HCT116 (cell line): ENCODE measurements around the gene IRF3. TPM values are rescaled to one million over a fixed set of nuclear protein-coding genes. Genes with fewer than 3 reads are reported as not detected.

Source experiments
- ATAC-seq: fragments of 200-7000 bp; cut with Tn5 transposase; 2 replicates; pipeline ENCODE4 v1.9.1; 2020; ENCODE audit warnings: mild to moderate bottlenecking, moderate library complexity
- BruUV-seq: library from RNA; stranded (reverse); fragments of 400-500 nt; replicated peaks from 2 replicates; lab custom pipeline; 2021; lab: Mats Ljungman, UMichigan
- CTCF ChIA-PET: fragments of 300-600 bp; sonication (Branson Sonifier 250); formaldehyde crosslinking; loops from one replicate; lab custom pipeline; 2021; ENCODE audit warnings: antibody characterized with exemption; lab: Charles Lee
- POLR2A ChIA-PET: fragments of 300-600, 350-600 bp; sonication (Branson Sonifier 250); formaldehyde crosslinking; loops from one replicate; lab custom pipeline; 2021; ENCODE audit warnings: antibody characterized with exemption; lab: Charles Lee
- RAD21 ChIA-PET, 2 experiments: fragments of 300-600 bp; sonication (Branson Sonifier 250); formaldehyde crosslinking; loops; one replicate each; lab custom pipeline; 2023; ENCODE audit warnings: low total read pairs in 2 of 2; ENCODE audit not compliant: uncharacterized antibody in 2 of 2, unreplicated experiment in 2 of 2, low non-redundant PET in 1 of 2; lab: Charles Lee
- DNase-seq: peaks from one replicate; pipeline ENCODE4 v3.0.0-alpha.2; 2010; ENCODE audit warnings: low read depth, low spot score
- H2AFZ ChIP-seq: fragments of 200-600 bp; shearing (Covaris generic), sonication (generic); 2 replicates; pipeline ENCODE4 v1.6.1; 2017; ENCODE audit warnings: low read depth, mixed run types, mixed read lengths, antibody characterized with exemption, low read length; ENCODE audit not compliant: poor library complexity, severe bottlenecking
- H3K27ac ChIP-seq: 2 replicates; pipeline ENCODE4 v1.5.1; 2012; ENCODE audit warnings: low read depth, low read length
- H3K27me3 ChIP-seq: fragments of 200-600 bp; sonication (generic); 2 replicates; pipeline ENCODE4 v1.6.1; 2016; ENCODE audit warnings: mixed run types, low read length, mixed read lengths; ENCODE audit not compliant: insufficient read depth
- H3K36me3 ChIP-seq, 2 experiments: fragments of 200-500 bp in 1 of 2; fragments of 200-600 bp in 1 of 2; sonication (Bioruptor generic) in 1 of 2; sonication (generic) in 1 of 2; 2 replicates each; pipeline versions ENCODE4 v1.5.1 to v1.6.1; 2014 to 2016; ENCODE audit warnings: low read length in 2 of 2, inconsistent platforms in 1 of 2, mixed read lengths in 1 of 2, mixed run types in 1 of 2; ENCODE audit not compliant: insufficient read depth in 2 of 2, control insufficient read depth in 1 of 2
- H3K4me1 ChIP-seq, 2 experiments: fragments of 200-600 bp in 1 of 2; sonication (generic) in 1 of 2; 2 replicates each; pipeline versions ENCODE4 v1.5.1 to v1.6.1; 2012 to 2017; ENCODE audit warnings: low read length in 2 of 2, inconsistent platforms in 1 of 2, mild to moderate bottlenecking in 1 of 2, mixed read lengths in 1 of 2, mixed run types in 1 of 2, moderate library complexity in 1 of 2; ENCODE audit not compliant: insufficient read depth in 2 of 2, control insufficient read depth in 1 of 2
- H3K4me2 ChIP-seq: fragments of 200-600 bp; sonication (generic); 2 replicates; pipeline ENCODE4 v1.6.1; 2017; ENCODE audit warnings: mixed run types, low read length, mixed read lengths
- H3K4me3 ChIP-seq, 2 experiments: fragments of 200-600 bp in 1 of 2; sonication (generic) in 1 of 2; replicated peaks in 1 of 2; 2 replicates each; pipeline ENCODE4 v1.5.1; 2011 to 2016; ENCODE audit warnings: low read length in 2 of 2, control low read depth in 1 of 2, low read depth in 1 of 2, mild to moderate bottlenecking in 1 of 2, mixed read lengths in 1 of 2, mixed run types in 1 of 2
- H3K79me2 ChIP-seq: fragments of 200-600 bp; sonication (generic); 2 replicates; pipeline ENCODE4 v1.6.1; 2017; ENCODE audit warnings: mild to moderate bottlenecking, mixed run types, low read length, moderate library complexity, mixed read lengths; ENCODE audit not compliant: insufficient read depth
- H3K9ac ChIP-seq: fragments of 200-600 bp; sonication (generic); 2 replicates; pipeline ENCODE4 v1.6.1; 2016; ENCODE audit warnings: low read length, mixed read lengths
- H3K9me2 ChIP-seq: fragments of 200-600 bp; sonication (generic), shearing (Covaris generic); 2 replicates; pipeline ENCODE4 v1.6.1; 2017; ENCODE audit warnings: mixed run types, mild to moderate bottlenecking, moderate library complexity; ENCODE audit not compliant: insufficient read depth
- H3K9me3 ChIP-seq, 2 experiments: fragments of 200-500 bp in 1 of 2; fragments of 200-600 bp in 1 of 2; sonication (Bioruptor generic) in 1 of 2; sonication (generic) in 1 of 2; 2 replicates each; pipeline ENCODE4 v1.6.1; 2014 to 2017; ENCODE audit warnings: low read length in 2 of 2, mixed read lengths in 2 of 2, inconsistent platforms in 1 of 2, low read depth in 1 of 2, mild to moderate bottlenecking in 1 of 2, mixed run types in 1 of 2, moderate library complexity in 1 of 2; ENCODE audit not compliant: control insufficient read depth in 1 of 2, insufficient read depth in 1 of 2
- H4K20me1 ChIP-seq: fragments of 200-600 bp; sonication (generic), shearing (Covaris generic); 2 replicates; pipeline ENCODE4 v1.6.1; 2017; ENCODE audit warnings: mixed run types, mild to moderate bottlenecking, moderate library complexity; ENCODE audit not compliant: insufficient read depth
- CBX3 ChIP-seq: IDR thresholded peaks from 2 replicates; pipeline ENCODE4 v1.6.1; 2012; ENCODE audit warnings: low read depth
- CEBPB ChIP-seq: IDR thresholded peaks from 2 replicates; pipeline ENCODE4 v1.6.1; 2012; ENCODE audit warnings: low read depth
- FOSL1 ChIP-seq: IDR thresholded peaks from 2 replicates; pipeline ENCODE4 v1.6.1; 2012; ENCODE audit warnings: low read depth
- JUND ChIP-seq: IDR thresholded peaks from 2 replicates; pipeline ENCODE4 v1.6.1; 2012
- MAX ChIP-seq: IDR thresholded peaks from 2 replicates; pipeline ENCODE4 v1.6.1; 2012
- POLR2AphosphoS5 ChIP-seq: IDR thresholded peaks from 2 replicates; pipeline ENCODE4 v1.6.1; 2011; ENCODE audit warnings: mild to moderate bottlenecking, low read depth, low read length, moderate library complexity
- RAD21 ChIP-seq: IDR thresholded peaks from 2 replicates; pipeline ENCODE4 v1.6.1; 2012; ENCODE audit warnings: low read depth, mild to moderate bottlenecking
- YY1 ChIP-seq: IDR thresholded peaks from 2 replicates; pipeline ENCODE4 v1.6.1; 2011; ENCODE audit warnings: low read length, low read depth, moderate library complexity, mild to moderate bottlenecking; ENCODE audit not compliant: insufficient replicate concordance; ENCODE audit errors: extremely low read depth
- intact Hi-C: fragments of 100-400 bp; cut with micrococcal nuclease; formaldehyde crosslinking; loops from 2 replicates; pipeline ENCODE4 v1.10.0; 2022
- microRNA-seq: library from miRNA; unstranded; fragments of <30 nt; microRNA quantifications from one replicate; pipeline ENCODE4, GENCODE V29; 2016; ENCODE audit warnings: borderline number of aligned reads
- total RNA-seq: library from RNA; stranded (reverse); gene quantifications from one replicate; pipeline ENCODE4 v1.2.1, GENCODE V29; 2021; ENCODE audit not compliant: unreplicated experiment
- TF ChIP-seq, protein P1 (sequence below), 3 experiments: fragments of 200-600 bp in 1 of 3; sonication (generic) in 1 of 3; IDR thresholded peaks in 2 of 3; conservative IDR thresholded peaks in 1 of 3; 2 replicates each; pipeline ENCODE4 v1.5.1; 2012 to 2017; ENCODE audit warnings: low read depth in 2 of 3, low read length in 2 of 3, antibody characterized with exemption in 1 of 3, borderline replicate concordance in 1 of 3, control low read depth in 1 of 3, mild to moderate bottlenecking in 1 of 3, mixed read lengths in 1 of 3, mixed run types in 1 of 3, moderate library complexity in 1 of 3; ENCODE audit not compliant: insufficient read depth in 1 of 3

Gene IRF3
- total RNA-seq, 1 experiment from 2014 or later = 129 TPM

DNA sequence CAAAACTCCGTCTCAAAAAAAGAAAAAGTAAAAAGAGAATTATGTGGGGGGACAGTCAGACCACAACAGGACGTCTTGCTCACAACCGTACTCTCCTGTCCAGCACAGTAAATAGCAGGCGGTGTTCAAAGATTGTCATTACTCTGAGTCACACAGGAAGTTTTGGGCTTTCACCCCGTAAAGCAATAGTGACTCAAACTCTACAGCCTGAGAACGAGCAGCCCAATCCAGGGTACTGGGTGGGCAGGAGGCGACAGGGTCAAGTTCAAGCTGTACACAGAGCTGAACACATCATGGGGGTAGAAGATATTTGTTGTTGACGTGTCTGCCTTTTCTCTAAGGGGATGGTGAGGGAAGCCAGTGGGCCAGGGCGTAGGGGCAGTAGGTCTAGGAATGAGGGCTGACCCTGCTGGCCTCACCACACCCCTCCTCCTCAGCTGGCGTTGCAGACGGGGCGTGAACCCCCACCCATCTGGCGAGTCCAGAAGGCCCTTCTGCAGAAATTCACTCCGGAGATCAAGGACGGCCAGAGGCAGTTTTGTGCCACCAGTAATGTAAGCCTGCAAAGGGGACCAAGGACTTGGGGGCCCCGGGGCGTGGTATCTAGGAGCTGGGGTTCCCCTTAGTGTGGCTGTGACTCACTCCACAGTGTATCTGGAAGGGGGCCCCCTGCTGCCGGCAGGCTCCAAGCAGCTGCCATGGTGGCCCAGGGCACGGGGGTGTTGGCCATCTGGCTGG lies 51.4 kb downstream of the IRF3 start (continued):
- no peak for TF ChIP-seq MAX
- no peak for TF ChIP-seq RAD21
- TF ChIP-seq CEBPB = no peak
- TF ChIP-seq FOSL1 = peak; percentile 84
- TF ChIP-seq, all 23 proteins: peak for 5

GRCh38 chr19:49613374-49613773 lies 52.3 kb downstream of the IRF3 start:
- no peaks in the 10 kb centered on the region for H3K9me2 ChIP-seq
- H3K79me2 ChIP-seq = peaks cover 66% of the 10 kb centered on the region
- H3K4me2 ChIP-seq = peak overlapping the region; percentile 69
- POLR2A ChIA-PET = no interaction called here
- no TSS peak for BruUV-seq
- intact Hi-C loops = no loop called here
- TF ChIP-seq POLR2AphosphoS5 (no peak), FOSL1 (peak; percentile 42; the same call in 1 of the 2 replicates), YY1 (no peak), MAX (no peak), CBX3 (no peak), JUND (peak; percentile 19; the same call in 1 of the 2 replicates)
- TF ChIP-seq, protein P1, sequence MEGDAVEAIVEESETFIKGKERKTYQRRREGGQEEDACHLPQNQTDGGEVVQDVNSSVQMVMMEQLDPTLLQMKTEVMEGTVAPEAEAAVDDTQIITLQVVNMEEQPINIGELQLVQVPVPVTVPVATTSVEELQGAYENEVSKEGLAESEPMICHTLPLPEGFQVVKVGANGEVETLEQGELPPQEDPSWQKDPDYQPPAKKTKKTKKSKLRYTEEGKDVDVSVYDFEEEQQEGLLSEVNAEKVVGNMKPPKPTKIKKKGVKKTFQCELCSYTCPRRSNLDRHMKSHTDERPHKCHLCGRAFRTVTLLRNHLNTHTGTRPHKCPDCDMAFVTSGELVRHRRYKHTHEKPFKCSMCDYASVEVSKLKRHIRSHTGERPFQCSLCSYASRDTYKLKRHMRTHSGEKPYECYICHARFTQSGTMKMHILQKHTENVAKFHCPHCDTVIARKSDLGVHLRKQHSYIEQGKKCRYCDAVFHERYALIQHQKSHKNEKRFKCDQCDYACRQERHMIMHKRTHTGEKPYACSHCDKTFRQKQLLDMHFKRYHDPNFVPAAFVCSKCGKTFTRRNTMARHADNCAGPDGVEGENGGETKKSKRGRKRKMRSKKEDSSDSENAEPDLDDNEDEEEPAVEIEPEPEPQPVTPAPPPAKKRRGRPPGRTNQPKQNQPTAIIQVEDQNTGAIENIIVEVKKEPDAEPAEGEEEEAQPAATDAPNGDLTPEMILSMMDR (IDR thresholded peaks at IDR 0.05 in 2 of 3, conservative IDR thresholded peaks at IDR 0.05 in 1 of 3; ENCODE audit: borderline replicate concordance in 1 of 3, insufficient read depth in 1 of 3, low read depth in 2 of 3, low read length in 2 of 3) = no peak
- H3K4me3 ChIP-seq = peak overlapping the region; percentile 10 to 48; a peak in 3 of 4 replicates
- peaks cover 28 to 36% of the 10 kb centered on the region in 2 experiments for H3K4me1 ChIP-seq
- peaks cover 7% of the 10 kb centered on the region; the same call in 1 of the 2 replicates for H4K20me1 ChIP-seq
- peak overlapping the region; percentile 69 for H3K27ac ChIP-seq
- DNase-seq (no peak), ATAC-seq (peak; percentile 49)
- RAD21 ChIA-PET = interaction anchor here in 1 of 2 experiments (0.7 kb wide), 1 partner anchor 10 kb away, joined by 3 read pairs; no protein-coding TSS in a partner anchor
- peak overlapping the region; percentile 43 for H3K9ac ChIP-seq
- H3K27me3 ChIP-seq = no peaks in the 10 kb centered on the region
- H2AFZ ChIP-seq = no peak overlapping the region
- H3K9me3 ChIP-seq = no peaks in the 10 kb centered on the region
- H3K36me3 ChIP-seq = peaks cover 22 to 27% of the 10 kb centered on the region in 2 experiments; a peak in 3 of 4 replicates
- CTCF ChIA-PET = no interaction called here

Small RNA genes lying within 50 kb of the gene (microRNA-seq; reads per million reads assigned to microRNA genes)
- gene MIR5088 = 1.2 reads per million

Other genes starting within 250 kb of the IRF3 start
- gene PTH2, start 242.4 kb downstream of the IRF3 start, total RNA-seq = 9.5 TPM
- gene GFY, start 240.5 kb downstream of the IRF3 start, total RNA-seq = 2.6 TPM
- gene SLC17A7, start 224.3 kb downstream of the IRF3 start, total RNA-seq = 1.8 TPM
- gene PIH1D1, start 214.0 kb downstream of the IRF3 start, total RNA-seq = 152 TPM
- gene ALDH16A1, start 212.6 kb downstream of the IRF3 start, total RNA-seq = 22.8 TPM
- gene FLT3LG, start 191.6 kb downstream of the IRF3 start, total RNA-seq = 3.8 TPM
- gene RPL13A, start 178.2 kb downstream of the IRF3 start, total RNA-seq = 3,719 TPM
- gene RPS11, start 169.4 kb downstream of the IRF3 start, total RNA-seq = 2,353 TPM
- gene FCGRT, start 153.2 kb downstream of the IRF3 start, total RNA-seq = 1.8 TPM
- gene RCN3, start 137.9 kb downstream of the IRF3 start, total RNA-seq = 0.39 TPM
- gene NOSIP, start 85.3 kb downstream of the IRF3 start, total RNA-seq = 133 TPM
- gene PRRG2, start 84.5 kb downstream of the IRF3 start, total RNA-seq = 6.2 TPM
- gene PRR12, start 74.7 kb downstream of the IRF3 start, total RNA-seq = 26.9 TPM
- 55.9 TPM for gene RRAS, start 25.7 kb downstream of the IRF3 start, total RNA-seq
- 96.8 TPM for gene SCAF1, start 23.6 kb downstream of the IRF3 start, total RNA-seq
- gene BCL2L12, start 76 bp upstream of the IRF3 start, total RNA-seq = 93.9 TPM
- 428 TPM for gene PRMT1, start 11.4 kb upstream of the IRF3 start, total RNA-seq
- 12.1 TPM for gene ADM5, start 23.7 kb upstream of the IRF3 start, total RNA-seq
- gene CPT1C, start 25.3 kb upstream of the IRF3 start, total RNA-seq = 12.0 TPM
- gene TSKS, start 97.4 kb upstream of the IRF3 start, total RNA-seq = 0.76 TPM
- 102 TPM for gene AP2A1, start 101.1 kb upstream of the IRF3 start, total RNA-seq
- gene FUZ, start 147.4 kb upstream of the IRF3 start, total RNA-seq = 1.1 TPM
- gene MED25, start 152.4 kb upstream of the IRF3 start, total RNA-seq = 77.7 TPM
- 236 TPM for gene PTOV1, start 185.3 kb upstream of the IRF3 start, total RNA-seq
- gene PNKP, start 201.7 kb upstream of the IRF3 start, total RNA-seq = 129 TPM
- 70.6 TPM for gene AKT1S1, start 211.5 kb upstream of the IRF3 start, total RNA-seq
- 32.9 TPM for gene TBC1D17, start 211.8 kb upstream of the IRF3 start, total RNA-seq
- 0.71 TPM for gene IL4I1, start 231.0 kb upstream of the IRF3 start, total RNA-seq